ENCODE data around the gene HBA1.

Gene HBA1

DNA sequence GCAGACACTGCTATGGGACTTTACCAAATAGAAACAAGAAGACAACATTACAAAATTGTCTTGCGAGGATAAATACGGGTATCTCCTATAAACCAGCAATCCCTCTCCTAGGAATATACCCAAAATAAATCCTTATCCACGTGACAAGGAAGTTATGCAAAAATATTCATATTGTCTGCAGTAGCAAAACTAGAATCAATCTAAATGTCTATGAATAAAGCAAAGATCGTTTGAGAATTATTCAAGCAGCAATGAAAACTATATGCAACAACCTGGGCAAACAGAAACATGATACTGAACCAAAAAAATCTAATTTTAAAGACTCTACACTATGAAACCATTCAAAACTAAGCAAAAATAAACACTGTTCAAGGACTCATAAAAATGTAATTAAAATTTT lies 43.5 kb downstream of the HBA1 start:
- Histone ChIP-seq H3K36me3 (replicated peaks) (peaks cover 77% of the 10 kb centered on the region), H3K4me3 (ENCODE audit: low read depth, low read length) (no peak overlapping the region), H3K27ac (no peak overlapping the region), H3K27me3 (replicated peaks) (no peaks in the 10 kb centered on the region)
- DNase-seq = no peak
- TF ChIP-seq, protein P1, sequence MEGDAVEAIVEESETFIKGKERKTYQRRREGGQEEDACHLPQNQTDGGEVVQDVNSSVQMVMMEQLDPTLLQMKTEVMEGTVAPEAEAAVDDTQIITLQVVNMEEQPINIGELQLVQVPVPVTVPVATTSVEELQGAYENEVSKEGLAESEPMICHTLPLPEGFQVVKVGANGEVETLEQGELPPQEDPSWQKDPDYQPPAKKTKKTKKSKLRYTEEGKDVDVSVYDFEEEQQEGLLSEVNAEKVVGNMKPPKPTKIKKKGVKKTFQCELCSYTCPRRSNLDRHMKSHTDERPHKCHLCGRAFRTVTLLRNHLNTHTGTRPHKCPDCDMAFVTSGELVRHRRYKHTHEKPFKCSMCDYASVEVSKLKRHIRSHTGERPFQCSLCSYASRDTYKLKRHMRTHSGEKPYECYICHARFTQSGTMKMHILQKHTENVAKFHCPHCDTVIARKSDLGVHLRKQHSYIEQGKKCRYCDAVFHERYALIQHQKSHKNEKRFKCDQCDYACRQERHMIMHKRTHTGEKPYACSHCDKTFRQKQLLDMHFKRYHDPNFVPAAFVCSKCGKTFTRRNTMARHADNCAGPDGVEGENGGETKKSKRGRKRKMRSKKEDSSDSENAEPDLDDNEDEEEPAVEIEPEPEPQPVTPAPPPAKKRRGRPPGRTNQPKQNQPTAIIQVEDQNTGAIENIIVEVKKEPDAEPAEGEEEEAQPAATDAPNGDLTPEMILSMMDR (IDR thresholded peaks at IDR 0.05; ENCODE audit: low read depth, low read length, missing control alignments) = no peak
- in situ Hi-C loops (cut with HindIII; ENCODE audit: low pct_ligation_motif_present, low sequenced_read_pairs) = no loop called here
